Measurements from ENCODE around the gene HEPN1. TPM values are rescaled to one million over a fixed set of nuclear protein-coding genes. Genes with fewer than 3 reads are reported as not detected.

The HEPN1 gene
- total and polyA plus RNA-seq, 9 of the 15 experiments (the other 6 are each of a cell fraction or from before 2014, with no cell fraction given): not detected

GRCh38 chr11:124900464-124900863 lies 18.6 kb upstream of the HEPN1 start (continued):
- TF ChIP-seq ZNF584 (CRISPR knock-in tag; IDR thresholded peaks at IDR 0.05; ENCODE audit: low read depth): no peak
- TF ChIP-seq TOE1 (IDR thresholded peaks at IDR 0.05; ENCODE audit: borderline replicate concordance): no peak
- TF ChIP-seq TOE1 (CRISPR knock-in tag; IDR thresholded peaks at IDR 0.05; ENCODE audit: borderline replicate concordance, low read depth): no peak
- TF ChIP-seq EWSR1 (IDR thresholded peaks at IDR 0.05; ENCODE audit: borderline replicate concordance, low read depth, partially characterized antibody): no peak
- TF ChIP-seq HMGN3 (IDR thresholded peaks at IDR 0.05; ENCODE audit: borderline replicate concordance, extremely low read depth, insufficient read length, low read depth, low read length): no peak
- no peak for TF ChIP-seq ZNF695 (CRISPR knock-in tag; IDR thresholded peaks at IDR 0.05)

- ChIA-PET CTCF (ENCODE audit: low intra/inter-chr PET ratio) (no interaction called here), POLR2A (no interaction called here)
- no peak for DNase-seq (ENCODE audit: extremely low read depth in 1 of 4, low spot score in 3 of 4)
- intact Hi-C loops (cut with micrococcal nuclease): no loop called here
- H3K27me3 ChIP-seq (ENCODE audit: control insufficient read depth in 2 of 2, insufficient read depth in 2 of 2, low read length in 2 of 2): peaks cover 4 to 12% of the 10 kb centered on the region in 2 experiments; a peak in 3 of 5 replicates
- no peaks in the 10 kb centered on the region for H3K9me1 ChIP-seq (ENCODE audit: control insufficient read depth, insufficient read depth, low read length)
- H3K4me3 ChIP-seq: no peak overlapping the region
- H3K4me1 ChIP-seq (replicated peaks in 1 of 2; ENCODE audit: control insufficient read depth in 2 of 2, insufficient read depth in 2 of 2, low read length in 2 of 2): no peaks in the 10 kb centered on the region
- no peaks in the 10 kb centered on the region for H3K9me3 ChIP-seq (replicated peaks; ENCODE audit: control insufficient read depth, insufficient read depth, low read depth, low read length)
- BruUV-seq (replicated peaks): no TSS peak
- H2AFZ ChIP-seq (ENCODE audit: low read depth, low read length): no peak overlapping the region
- TF ChIP-seq ZNF165 (CRISPR knock-in tag; IDR thresholded peaks at IDR 0.05; ENCODE audit: borderline replicate concordance) (no peak), TFE3 (CRISPR knock-in tag; IDR thresholded peaks at IDR 0.05) (no peak), DIDO1 (tag; IDR thresholded peaks at IDR 0.05; ENCODE audit: low read depth) (no peak), FOXP1 (CRISPR knock-in tag; IDR thresholded peaks at IDR 0.05) (no peak), ZNF24 (IDR thresholded peaks at IDR 0.05) (no peak), ZNF175 (CRISPR knock-in tag; IDR thresholded peaks at IDR 0.05; ENCODE audit: low read depth) (no peak), TFAM (CRISPR knock-in tag; conservative IDR thresholded peaks at IDR 0.05) (no peak), MTA2 (IDR thresholded peaks at IDR 0.05; ENCODE audit: low read depth) (no peak), THAP12 (CRISPR knock-in tag; IDR thresholded peaks at IDR 0.05) (no peak), KLF6 (CRISPR knock-in tag; IDR thresholded peaks at IDR 0.05; ENCODE audit: borderline replicate concordance) (no peak), TBP (optimal IDR thresholded peaks at IDR 0.05; ENCODE audit: low read depth, low read length) (no peak)
- no peaks in the 10 kb centered on the region for H3K36me3 ChIP-seq (ENCODE audit: control insufficient read depth, insufficient read depth, low read length)
- no peaks in the 10 kb centered on the region for H3K79me2 ChIP-seq (ENCODE audit: control insufficient read depth, insufficient read depth, low read length)
- WGBS (ENCODE audit: insufficient coverage, low coverage, missing lambda C conversion rate): 11% methylated on average over 1 of the region's 1 CpG
- in situ Hi-C loops (cut with MboI): no loop called here
- no peak overlapping the region for H3K4me2 ChIP-seq (ENCODE audit: insufficient read depth, low read length)
- no peaks in the 10 kb centered on the region for H4K20me1 ChIP-seq (replicated peaks; ENCODE audit: control insufficient read depth, insufficient read depth, low read length)
- FAIRE-seq: no peak
- no peak overlapping the region for H3K9ac ChIP-seq (ENCODE audit: insufficient read depth in 1 of 2, low read depth in 2 of 2, low read length in 2 of 2)
- no peak for ATAC-seq
- no peak overlapping the region for H3K27ac ChIP-seq (ENCODE audit: extremely low read depth, low read depth, low read length)
Measured at GRCh38 chr11:124902616-124903015, 16.4 kb upstream of the HEPN1 start.

All from K562 (cell line).